ENCODE measurements around the gene HPN. TPM values are rescaled to one million over a fixed set of nuclear protein-coding genes. Genes with fewer than 3 reads are reported as not detected.
A peak's percentile ranks its signal among the peaks of the same experiment; 100 is the strongest.
"Not testable (repeated sequence)": the region's sequence is repeated elsewhere in the genome, so short reads cannot be mapped to it uniquely, and the experiment has no call there.

Gene HPN
- total and polyA plus RNA-seq, 2 experiments from 2014 or later = 150 to 241 TPM

GRCh38 chr19:34995551-34995950, 46.0 kb upstream of the HPN start:
- no peak overlapping the region for H3K4me2 ChIP-seq
- H3K79me2 ChIP-seq = peaks cover 10% of the 10 kb centered on the region
- no peak overlapping the region for H2AFZ ChIP-seq
- no peaks in the 10 kb centered on the region for H3K9me2 ChIP-seq (replicated peaks; ENCODE audit: insufficient read depth)
- peak overlapping the region; percentile 81 for H3K27ac ChIP-seq
- no peaks in the 10 kb centered on the region for H3K36me3 ChIP-seq (replicated peaks; ENCODE audit: insufficient read depth, low read depth)
- TF ChIP-seq EZH2phosphoT487 (IDR thresholded peaks at IDR 0.05; ENCODE audit: low read depth, severe bottlenecking, unreplicated experiment) = no peak
- TF ChIP-seq CTCF (IDR thresholded peaks at IDR 0.05; ENCODE audit: poor library complexity) = no peak
- TF ChIP-seq EZH2 (IDR thresholded peaks at IDR 0.05; ENCODE audit: borderline replicate concordance) = no peak
- 79% methylated on average over 8 of the region's 8 CpGs for whole genome bisulfite sequencing (ENCODE audit: low lambda C conversion rate, missing lambda C conversion rate)
- DNase-seq (ENCODE audit: low spot score) = no peak
- peaks cover 19% of the 10 kb centered on the region for H3K4me1 ChIP-seq (ENCODE audit: insufficient read depth)
- no peaks in the 10 kb centered on the region for H3K9me3 ChIP-seq (ENCODE audit: low read depth)
- no peaks in the 10 kb centered on the region for H4K20me1 ChIP-seq (ENCODE audit: insufficient read depth, poor library complexity, severe bottlenecking)
- no peak overlapping the region for H3K4me3 ChIP-seq
- H3K27me3 ChIP-seq = no peaks in the 10 kb centered on the region

GRCh38 chr19:34997071-34997617, 44.4 kb upstream of the HPN start:
- H3K9me3 ChIP-seq (ENCODE audit: low read depth) = no peaks in the 10 kb centered on the region
- no peak overlapping the region for H2AFZ ChIP-seq
- H3K4me2 ChIP-seq = no peak overlapping the region
- H3K9me2 ChIP-seq (replicated peaks; ENCODE audit: insufficient read depth) = no peaks in the 10 kb centered on the region
- WGBS (ENCODE audit: low lambda C conversion rate, missing lambda C conversion rate) = 79% methylated on average over 8 of the region's 8 CpGs
- no peak overlapping the region for H3K4me3 ChIP-seq
- H3K79me2 ChIP-seq = peaks cover 26% of the 10 kb centered on the region
- no peak for TF ChIP-seq CTCF (IDR thresholded peaks at IDR 0.05; ENCODE audit: poor library complexity)
- H3K27ac ChIP-seq = no peak overlapping the region
- no peak for DNase-seq (ENCODE audit: low spot score)
- peaks cover 12% of the 10 kb centered on the region for H4K20me1 ChIP-seq (ENCODE audit: insufficient read depth, poor library complexity, severe bottlenecking)
- H3K4me1 ChIP-seq (ENCODE audit: insufficient read depth) = peaks cover 27% of the 10 kb centered on the region
- H3K36me3 ChIP-seq (replicated peaks; ENCODE audit: insufficient read depth, low read depth) = no peaks in the 10 kb centered on the region
- H3K27me3 ChIP-seq = no peaks in the 10 kb centered on the region

GRCh38 chr19:34998224-34998623, 43.3 kb upstream of the HPN start:
- H3K36me3 ChIP-seq (replicated peaks; ENCODE audit: insufficient read depth, low read depth); H3K27me3 ChIP-seq; H3K4me2 ChIP-seq; DNase-seq (ENCODE audit: low spot score); H2AFZ ChIP-seq; H3K4me3 ChIP-seq; H3K9me3 ChIP-seq (ENCODE audit: low read depth); H3K9me2 ChIP-seq (replicated peaks; ENCODE audit: insufficient read depth): not testable (repeated sequence)
- H3K27ac ChIP-seq = peak overlapping the region; percentile 100
- 97% methylated on average over 7 of the region's 7 CpGs for WGBS (ENCODE audit: low lambda C conversion rate, missing lambda C conversion rate)
- H4K20me1 ChIP-seq (ENCODE audit: insufficient read depth, poor library complexity, severe bottlenecking) = peaks cover 14% of the 10 kb centered on the region
- H3K4me1 ChIP-seq (ENCODE audit: insufficient read depth) = peaks cover 31% of the 10 kb centered on the region
- peaks cover 34% of the 10 kb centered on the region for H3K79me2 ChIP-seq

- Histone ChIP-seq H3K4me1 (ENCODE audit: insufficient read depth) (peaks cover 38% of the 10 kb centered on the region), H3K4me3 (no peak overlapping the region), H3K4me2 (peak overlapping the region; percentile 84), H3K27me3 (no peaks in the 10 kb centered on the region), H3K27ac (peak overlapping the region; percentile 100), H3K36me3 (replicated peaks; ENCODE audit: insufficient read depth, low read depth) (no peaks in the 10 kb centered on the region), H4K20me1 (ENCODE audit: insufficient read depth, poor library complexity, severe bottlenecking) (peaks cover 20% of the 10 kb centered on the region), H3K9me3 (ENCODE audit: low read depth) (no peaks in the 10 kb centered on the region), H3K9me2 (replicated peaks; ENCODE audit: insufficient read depth) (no peaks in the 10 kb centered on the region), H2AFZ (peak overlapping the region; percentile 51), H3K79me2 (peaks cover 40% of the 10 kb centered on the region)
- DNase-seq (ENCODE audit: low spot score) = no peak
- TF ChIP-seq EZH2 (IDR thresholded peaks at IDR 0.05; ENCODE audit: borderline replicate concordance) = no peak
- no peak for TF ChIP-seq CTCF (IDR thresholded peaks at IDR 0.05; ENCODE audit: poor library complexity)
- no peak for TF ChIP-seq EZH2phosphoT487 (IDR thresholded peaks at IDR 0.05; ENCODE audit: low read depth, severe bottlenecking, unreplicated experiment)
- WGBS (ENCODE audit: low lambda C conversion rate, missing lambda C conversion rate) = 46% methylated on average over 13 of the region's 13 CpGs
These were observed 42.6 kb upstream of the HPN start for GRCh38 chr19:34998777-34999497.
